ENCODE results near the gene TRIM65. TPM values are rescaled to one million over a fixed set of nuclear protein-coding genes. Genes with fewer than 3 reads are reported as not detected.
A peak's percentile ranks its signal among the peaks of the same experiment; 100 is the strongest.

TRIM65 gene
- total and polyA plus RNA-seq, 2 of the 13 experiments (the other 11 are each of a cell fraction or from before 2014, with no cell fraction given) = 10.3 to 22.4 TPM

GRCh38 chr17:75895370-75896155 lies 1.2 kb downstream of the TRIM65 start:
- FAIRE-seq = peak; percentile 63
- H3K27me3 ChIP-seq (ENCODE audit: control insufficient read depth in 1 of 2, insufficient read depth in 2 of 2, low read length in 2 of 2) = no peaks in the 10 kb centered on the region
- intact Hi-C loops (cut with micrococcal nuclease; ENCODE audit: unreplicated experiment) = no loop called here
- TF ChIP-seq ZBTB42 (CRISPR knock-in tag; IDR thresholded peaks at IDR 0.05) = no peak
- peak; percentile 60 for TF ChIP-seq MEF2D (CRISPR knock-in tag; IDR thresholded peaks at IDR 0.05)
- TF ChIP-seq GZF1 (CRISPR knock-in tag; IDR thresholded peaks at IDR 0.05) = 0 out of 2 replicates have a peak, but pooled peaks have one; percentile 49
- TF ChIP-seq HOXA9 (CRISPR knock-in tag; IDR thresholded peaks at IDR 0.05; ENCODE audit: borderline replicate concordance) = no peak
- TF ChIP-seq ZNF879 (CRISPR knock-in tag; IDR thresholded peaks at IDR 0.05) = no peak
- TF ChIP-seq PCBP2 (optimal IDR thresholded peaks at IDR 0.05; ENCODE audit: low read depth, low read length, poor library complexity, severe bottlenecking) = no peak
- 0 out of 2 replicates have a peak, but pooled peaks have one; percentile 67 for TF ChIP-seq ZMYM2 (CRISPR knock-in tag; IDR thresholded peaks at IDR 0.05)
- TF ChIP-seq NR2F6 (IDR thresholded peaks at IDR 0.05) = peak; percentile 27; the same call in 1 of the 2 replicates
- 0 out of 2 replicates have a peak, but pooled peaks have one; percentile 21 for TF ChIP-seq NR2F6 (CRISPR knock-in tag; IDR thresholded peaks at IDR 0.05)
- TF ChIP-seq MED1 (CRISPR knock-in tag; IDR thresholded peaks at IDR 0.05) = peak; percentile 24; the same call in 1 of the 2 replicates
- TF ChIP-seq ZNF121 (CRISPR knock-in tag; IDR thresholded peaks at IDR 0.05) = peak; percentile 20; the same call in 1 of the 2 replicates
- TF ChIP-seq BCLAF1 (IDR thresholded peaks at IDR 0.05) = no peak
- TF ChIP-seq ZNF687 (CRISPR knock-in tag; IDR thresholded peaks at IDR 0.05) = peak; percentile 46
- TF ChIP-seq RFX1 (IDR thresholded peaks at IDR 0.05) = no peak

More at GRCh38 chr17:75895370-75896155, 1.2 kb downstream of the TRIM65 start:
- H3K4me1 ChIP-seq (ENCODE audit: insufficient read depth, low read length) = peaks cover 56% of the 10 kb centered on the region
- peaks cover 10% of the 10 kb centered on the region for H3K79me2 ChIP-seq (ENCODE audit: insufficient read depth, low read length)
- DNase-seq (ENCODE audit: low spot score) (peak; percentile 58), ATAC-seq (peak; percentile 32)
- H3K4me3 ChIP-seq (replicated peaks in 1 of 3; ENCODE audit: insufficient read depth in 1 of 3, low read depth in 2 of 3, low read length in 3 of 3) = peak overlapping the region; percentile 68 to 83 (median 75)
- no peaks in the 10 kb centered on the region for H3K9me3 ChIP-seq (ENCODE audit: low read length)
- H3K9ac ChIP-seq (ENCODE audit: insufficient read depth, low read depth, low read length) = peak overlapping the region; percentile 84
- H3K4me2 ChIP-seq (ENCODE audit: low read depth, low read length) = peak overlapping the region; percentile 91
- no peak overlapping the region for H2AFZ ChIP-seq (ENCODE audit: low read length)
- ChIA-PET CTCF (ENCODE audit: low intra/inter-chr PET ratio, low total read pairs) (interaction anchor here (0.8 to 1.8 kb wide), 2 partner anchors 19 to 110 kb away, joined by 3 to 5 read pairs; no protein-coding TSS in a partner anchor), POLR2A (interaction anchor here (1.1 to 12.9 kb wide), 13 partner anchors 10 to 363 kb away, joined by 3 to 423 read pairs (median 12); partner anchors contain the start of genes ACOX1, MRPL38, TRIM47 and WBP2)
- peaks cover 14 to 29% of the 10 kb centered on the region in 2 experiments for H3K36me3 ChIP-seq (replicated peaks in 1 of 2; ENCODE audit: control insufficient read depth in 1 of 2, insufficient read depth in 2 of 2, low read length in 2 of 2)
- no peaks in the 10 kb centered on the region for H4K20me1 ChIP-seq (ENCODE audit: insufficient read depth, low read length)
- H3K27ac ChIP-seq (ENCODE audit: extremely low read length, insufficient read depth, low read length) = peak overlapping the region; percentile 79
- 20% methylated on average over 28 of the region's 28 CpGs for WGBS (ENCODE audit: low lambda C conversion rate)
- in situ Hi-C loops (cut with HindIII; ENCODE audit: extremely low pct_ligation_motif_present, low pct_unique_long_range_greater_than_20kb) = no loop called here
- TSS peak; percentile 42 for BruUV-seq (replicated peaks)

All from HepG2 (cell line).